22Rv1 (cell line): ENCODE measurements around the gene HMGB2.

Experiments
- H3K27ac ChIP-seq: fragments of 450-650 bp; 2 replicates; pipeline ENCODE4 v1.5.1; 2017
- ZFX ChIP-seq: fragments of 450-650 bp; IDR thresholded peaks from 2 replicates; pipeline ENCODE4 v1.6.1; 2017; ENCODE audit warnings: antibody characterized with exemption, borderline replicate concordance
- TF ChIP-seq, protein P1 (sequence below): fragments of 450-650 bp; IDR thresholded peaks from 2 replicates; pipeline ENCODE4 v1.5.1; 2017; ENCODE audit warnings: mild to moderate bottlenecking

The HMGB2 gene

DNA sequence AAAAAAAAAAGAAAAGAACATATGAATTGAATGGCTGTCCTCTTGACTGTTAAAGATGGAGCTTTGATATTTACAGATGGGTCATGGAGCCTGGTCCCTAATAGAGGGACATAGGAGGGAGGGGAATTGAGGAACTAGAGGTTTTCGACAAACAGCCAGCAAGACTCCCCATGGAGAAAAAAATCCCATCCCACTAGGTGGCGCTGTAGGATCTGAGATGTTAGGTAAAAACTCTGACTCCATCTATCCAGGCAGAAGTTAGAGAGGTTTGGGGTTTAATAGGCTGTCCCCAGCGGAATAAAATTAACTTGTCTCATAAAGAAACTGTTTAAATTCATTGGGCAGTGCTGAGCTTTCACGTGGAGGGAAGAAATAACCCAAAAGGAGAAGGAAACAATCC lies 45.9 kb downstream of the HMGB2 start:
- TF ChIP-seq, protein P1, sequence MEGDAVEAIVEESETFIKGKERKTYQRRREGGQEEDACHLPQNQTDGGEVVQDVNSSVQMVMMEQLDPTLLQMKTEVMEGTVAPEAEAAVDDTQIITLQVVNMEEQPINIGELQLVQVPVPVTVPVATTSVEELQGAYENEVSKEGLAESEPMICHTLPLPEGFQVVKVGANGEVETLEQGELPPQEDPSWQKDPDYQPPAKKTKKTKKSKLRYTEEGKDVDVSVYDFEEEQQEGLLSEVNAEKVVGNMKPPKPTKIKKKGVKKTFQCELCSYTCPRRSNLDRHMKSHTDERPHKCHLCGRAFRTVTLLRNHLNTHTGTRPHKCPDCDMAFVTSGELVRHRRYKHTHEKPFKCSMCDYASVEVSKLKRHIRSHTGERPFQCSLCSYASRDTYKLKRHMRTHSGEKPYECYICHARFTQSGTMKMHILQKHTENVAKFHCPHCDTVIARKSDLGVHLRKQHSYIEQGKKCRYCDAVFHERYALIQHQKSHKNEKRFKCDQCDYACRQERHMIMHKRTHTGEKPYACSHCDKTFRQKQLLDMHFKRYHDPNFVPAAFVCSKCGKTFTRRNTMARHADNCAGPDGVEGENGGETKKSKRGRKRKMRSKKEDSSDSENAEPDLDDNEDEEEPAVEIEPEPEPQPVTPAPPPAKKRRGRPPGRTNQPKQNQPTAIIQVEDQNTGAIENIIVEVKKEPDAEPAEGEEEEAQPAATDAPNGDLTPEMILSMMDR: no peak
- TF ChIP-seq ZFX: no peak
- H3K27ac ChIP-seq: no peak overlapping the region

DNA sequence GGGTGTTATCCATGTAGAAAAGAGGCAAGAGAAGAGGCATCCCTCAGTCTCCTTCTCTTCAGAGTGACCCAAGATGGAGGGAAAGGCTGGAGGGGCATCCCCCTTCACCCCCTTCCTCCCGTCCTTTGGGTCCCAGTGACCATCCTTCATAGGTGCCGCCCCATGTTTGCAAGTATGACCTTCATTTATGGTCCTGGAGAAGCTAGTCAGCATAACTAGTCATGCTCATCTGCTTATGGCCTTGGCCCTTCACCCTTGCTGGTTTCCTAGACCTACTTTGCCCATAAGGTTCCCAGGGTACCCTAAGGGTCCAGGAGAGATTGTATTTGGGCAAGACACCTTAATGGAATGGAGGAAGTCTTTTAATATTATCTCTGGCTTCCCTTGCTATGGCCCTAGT lies 46.7 kb downstream of the HMGB2 start:
- no peak for TF ChIP-seq ZFX
- TF ChIP-seq, protein P1: no peak
- H3K27ac ChIP-seq: no peak overlapping the region

- H3K27ac ChIP-seq: no peak overlapping the region
- TF ChIP-seq, protein P1: no peak
- no peak for TF ChIP-seq ZFX
Measured at GRCh38 chr4:173284463-173284862, 49.7 kb downstream of the HMGB2 start.

DNA sequence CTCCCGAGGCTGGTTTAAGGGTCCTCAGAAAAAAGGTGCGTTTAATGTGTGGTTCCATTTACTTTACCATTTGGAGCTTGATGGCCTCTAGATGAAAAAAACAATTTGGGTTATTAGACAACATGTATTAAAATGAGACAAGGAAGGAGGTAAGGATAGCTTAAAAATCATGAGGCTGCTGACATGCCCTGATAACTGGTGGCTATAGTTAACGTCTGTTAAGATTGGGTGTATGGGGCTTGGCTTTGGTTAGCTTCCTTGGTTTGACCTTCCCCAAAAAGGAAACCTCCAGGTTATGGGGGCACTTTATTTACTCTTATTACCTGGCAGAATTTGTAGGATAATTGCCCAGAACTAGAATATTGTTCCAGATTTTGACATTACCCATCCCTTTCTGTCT lies 51.5 kb downstream of the HMGB2 start:
- H3K27ac ChIP-seq: no peak overlapping the region
- TF ChIP-seq, protein P1: no peak

DNA sequence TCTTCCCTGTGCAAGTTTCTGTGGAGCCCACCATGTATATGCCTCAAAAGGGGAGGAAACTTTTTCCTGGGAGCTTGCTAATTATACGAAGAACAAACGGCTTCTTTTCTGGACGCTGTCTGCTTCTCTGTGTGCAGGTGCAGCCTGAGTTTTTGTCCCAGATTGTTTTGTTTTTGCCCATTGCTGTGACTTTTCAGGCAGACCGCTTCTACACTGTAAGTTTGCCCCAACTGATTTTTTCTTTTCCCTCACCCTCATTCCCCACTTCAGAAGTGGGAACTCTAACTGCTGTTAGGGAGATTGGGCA lies 51.9 kb downstream of the HMGB2 start:
- H3K27ac ChIP-seq: no peak overlapping the region
- TF ChIP-seq, protein P1: no peak
- no peak for TF ChIP-seq ZFX

- TF ChIP-seq ZFX: no peak
- TF ChIP-seq, protein P1: no peak
- H3K27ac ChIP-seq: no peak overlapping the region
Measured at GRCh38 chr4:173281406-173282255, 52.5 kb downstream of the HMGB2 start.
